HEK293 (cell line): Measurements from ENCODE around the gene TGM5.

Experiments
- CTCF ChIA-PET: fragments of 350-600 bp; formaldehyde crosslinking; extraction: SDS; loops from one replicate; lab custom pipeline; 2021; ENCODE audit warnings: antibody characterized with exemption; lab: Yijun Ruan, JAX
- POLR2A ChIA-PET: fragments of 300-600 bp; formaldehyde crosslinking; extraction: SDS; loops from one replicate; lab custom pipeline; 2020; ENCODE audit warnings: antibody characterized with exemption, inconsistent platforms; lab: Yijun Ruan, JAX
- H3K27ac ChIP-seq: fragments of 200-500 bp; sonication (Bioruptor generic); 2 replicates; pipeline ENCODE4 v1.5.1; 2014; ENCODE audit warnings: low read depth, low read length, control low read depth, inconsistent platforms; ENCODE audit errors: extremely low read depth
- H3K36me3 ChIP-seq, 2 experiments: fragments of 200-500 bp in 1 of 2; sonication (Bioruptor generic) in 1 of 2; 1 replicate in 1 of 2; 2 replicates in 1 of 2; pipeline ENCODE4 v1.5.1; 2014 to 2017; ENCODE audit warnings: inconsistent platforms in 2 of 2, low read length in 2 of 2; ENCODE audit not compliant: control insufficient read depth in 2 of 2, insufficient read depth in 1 of 2
- H3K4me1 ChIP-seq: fragments of 200-500 bp; sonication (Bioruptor generic); 2 replicates; pipeline ENCODE4 v1.5.1; 2014; ENCODE audit warnings: mild to moderate bottlenecking, low read length, inconsistent platforms; ENCODE audit not compliant: control insufficient read depth, insufficient read depth
- H3K4me3 ChIP-seq: 2 replicates; pipeline ENCODE4 v1.5.1; 2011; ENCODE audit warnings: low read depth, mild to moderate bottlenecking, control low read depth, low read length, moderate library complexity
- H3K9me3 ChIP-seq: fragments of 200-500 bp; sonication (Bioruptor generic); 2 replicates; pipeline ENCODE4 v1.5.1; 2014; ENCODE audit warnings: low read depth, low read length, inconsistent platforms; ENCODE audit not compliant: control insufficient read depth, insufficient read depth
- EGR2 ChIP-seq: fragments of 450-650 bp; formaldehyde crosslinking; IDR thresholded peaks from 2 replicates; pipeline ENCODE4 v1.5.1; 2016; ENCODE audit warnings: low read depth, missing biosample characterization, missing genetic modification characterization
- KLF9 ChIP-seq: fragments of 450-650 bp; formaldehyde crosslinking; IDR thresholded peaks from 2 replicates; pipeline ENCODE4 v1.5.1; 2016; ENCODE audit warnings: missing biosample characterization, missing genetic modification characterization, low read depth
- OSR2 ChIP-seq: fragments of 450-650 bp; formaldehyde crosslinking; IDR thresholded peaks from 2 replicates; pipeline ENCODE4 v1.5.1; 2016; ENCODE audit warnings: missing biosample characterization, missing genetic modification characterization
- ZBTB44 ChIP-seq: fragments of 450-650 bp; IDR thresholded peaks from 2 replicates; pipeline ENCODE4 v1.5.1; 2018; ENCODE audit warnings: missing biosample characterization, mild to moderate bottlenecking, missing genetic modification characterization
- ZFP41 ChIP-seq: fragments of 450-650 bp; formaldehyde crosslinking; IDR thresholded peaks from 2 replicates; pipeline ENCODE4 v1.5.1; 2016; ENCODE audit warnings: missing biosample characterization, missing genetic modification characterization, borderline replicate concordance
- ZNF114 ChIP-seq: fragments of 450-650 bp; formaldehyde crosslinking; IDR thresholded peaks from 2 replicates; pipeline ENCODE4 v1.5.0; 2017; ENCODE audit warnings: missing biosample characterization, missing genetic modification characterization
- ZNF155 ChIP-seq: fragments of 450-650 bp; formaldehyde crosslinking; IDR thresholded peaks from 2 replicates; pipeline ENCODE4 v1.5.1; 2016; ENCODE audit warnings: missing biosample characterization, missing genetic modification characterization
- ZNF169 ChIP-seq: fragments of 450-650 bp; formaldehyde crosslinking; IDR thresholded peaks from 2 replicates; pipeline ENCODE4 v1.5.1; 2016; ENCODE audit warnings: missing biosample characterization, missing genetic modification characterization
- ZNF18 ChIP-seq: fragments of 450-650 bp; formaldehyde crosslinking; IDR thresholded peaks from 2 replicates; pipeline ENCODE4 v1.5.1; 2016; ENCODE audit warnings: missing biosample characterization, missing genetic modification characterization
- ZNF2 ChIP-seq: fragments of 450-650 bp; formaldehyde crosslinking; IDR thresholded peaks from 2 replicates; pipeline ENCODE4 v1.5.1; 2016; ENCODE audit warnings: missing biosample characterization, missing genetic modification characterization
- ZNF214 ChIP-seq: fragments of 450-650 bp; formaldehyde crosslinking; IDR thresholded peaks from 2 replicates; pipeline ENCODE4 v1.5.1; 2017; ENCODE audit warnings: missing biosample characterization, mild to moderate bottlenecking, missing genetic modification characterization, borderline replicate concordance
- ZNF350 ChIP-seq: fragments of 450-650 bp; formaldehyde crosslinking; IDR thresholded peaks from 2 replicates; pipeline ENCODE4 v1.5.0; 2017; ENCODE audit warnings: missing biosample characterization, mild to moderate bottlenecking, missing genetic modification characterization
- ZNF362 ChIP-seq: fragments of 450-650 bp; formaldehyde crosslinking; IDR thresholded peaks from 2 replicates; pipeline ENCODE4 v1.5.1; 2016; ENCODE audit warnings: missing biosample characterization, missing genetic modification characterization
- ZNF37A ChIP-seq: fragments of 450-650 bp; IDR thresholded peaks from 2 replicates; pipeline ENCODE4 v1.5.1; 2018; ENCODE audit warnings: missing biosample characterization, missing genetic modification characterization
- ZNF510 ChIP-seq: fragments of 450-650 bp; formaldehyde crosslinking; IDR thresholded peaks from 2 replicates; pipeline ENCODE4 v1.5.1; 2018; ENCODE audit warnings: mild to moderate bottlenecking, missing genetic modification characterization, missing biosample characterization; ENCODE audit not compliant: insufficient replicate concordance
- ZNF560 ChIP-seq: fragments of 450-650 bp; formaldehyde crosslinking; IDR thresholded peaks from 2 replicates; pipeline ENCODE4 v1.5.1; 2017; ENCODE audit warnings: missing biosample characterization, missing genetic modification characterization, borderline replicate concordance
- ZNF561 ChIP-seq: fragments of 450-650 bp; IDR thresholded peaks from 2 replicates; pipeline ENCODE4 v1.5.1; 2018; ENCODE audit warnings: missing biosample characterization, missing genetic modification characterization, borderline replicate concordance
- ZNF571 ChIP-seq: fragments of 450-650 bp; formaldehyde crosslinking; IDR thresholded peaks from 2 replicates; pipeline ENCODE4 v1.5.0; 2017; ENCODE audit warnings: missing biosample characterization, missing genetic modification characterization
- ZNF623 ChIP-seq: fragments of 450-650 bp; formaldehyde crosslinking; IDR thresholded peaks from 2 replicates; pipeline ENCODE4 v1.5.1; 2016; ENCODE audit warnings: missing biosample characterization, missing genetic modification characterization
- ZNF626 ChIP-seq: fragments of 450-650 bp; sonication (Bioruptor Pico); formaldehyde crosslinking; IDR thresholded peaks from 2 replicates; pipeline ENCODE4 v1.5.1; 2018; ENCODE audit warnings: missing biosample characterization, missing genetic modification characterization, inconsistent platforms
- ZNF629 ChIP-seq: fragments of 450-650 bp; formaldehyde crosslinking; IDR thresholded peaks from 2 replicates; pipeline ENCODE4 v1.5.1; 2017; ENCODE audit warnings: missing biosample characterization, missing genetic modification characterization
- ZNF704 ChIP-seq: fragments of 450-650 bp; formaldehyde crosslinking; IDR thresholded peaks from 2 replicates; pipeline ENCODE4 v1.5.1; 2016; ENCODE audit warnings: missing biosample characterization, missing genetic modification characterization
- ZNF791 ChIP-seq: fragments of 450-650 bp; formaldehyde crosslinking; IDR thresholded peaks from 2 replicates; pipeline ENCODE4 v1.5.1; 2016; ENCODE audit warnings: missing biosample characterization, missing genetic modification characterization
- TF ChIP-seq, protein P1 (sequence below): fragments of 450-650 bp; formaldehyde crosslinking; IDR thresholded peaks from 2 replicates; pipeline ENCODE4 v1.5.1; 2016; ENCODE audit warnings: missing biosample characterization, missing genetic modification characterization

Gene TGM5

DNA sequence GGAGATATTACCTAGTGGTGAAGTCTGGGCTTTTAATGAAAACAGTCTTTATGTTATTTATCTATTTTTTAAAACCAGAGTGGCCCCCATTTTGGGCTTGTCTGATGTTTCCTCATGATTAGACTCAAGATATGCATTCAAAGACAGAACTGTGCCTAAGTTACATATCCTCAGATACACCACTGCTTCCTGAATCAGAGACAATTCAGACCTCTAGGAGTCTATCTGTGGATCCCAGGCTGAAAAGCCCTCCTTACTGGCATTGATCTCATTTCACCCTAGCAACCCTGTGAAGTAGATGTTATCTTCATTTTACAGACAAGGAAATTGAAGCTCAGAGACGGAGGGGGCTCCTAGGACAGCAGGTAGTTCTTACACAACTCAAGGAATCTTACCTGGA lies 16.8 kb upstream of the TGM5 start (continued):
- TF ChIP-seq ZNF2 (tag by site-specific recombination) (no peak), ZNF623 (tag by site-specific recombination) (no peak), ZFP41 (tag by site-specific recombination) (no peak), ZNF18 (tag by site-specific recombination) (no peak), ZNF791 (no peak), ZNF560 (tag by site-specific recombination) (no peak)
- TF ChIP-seq, protein P1, sequence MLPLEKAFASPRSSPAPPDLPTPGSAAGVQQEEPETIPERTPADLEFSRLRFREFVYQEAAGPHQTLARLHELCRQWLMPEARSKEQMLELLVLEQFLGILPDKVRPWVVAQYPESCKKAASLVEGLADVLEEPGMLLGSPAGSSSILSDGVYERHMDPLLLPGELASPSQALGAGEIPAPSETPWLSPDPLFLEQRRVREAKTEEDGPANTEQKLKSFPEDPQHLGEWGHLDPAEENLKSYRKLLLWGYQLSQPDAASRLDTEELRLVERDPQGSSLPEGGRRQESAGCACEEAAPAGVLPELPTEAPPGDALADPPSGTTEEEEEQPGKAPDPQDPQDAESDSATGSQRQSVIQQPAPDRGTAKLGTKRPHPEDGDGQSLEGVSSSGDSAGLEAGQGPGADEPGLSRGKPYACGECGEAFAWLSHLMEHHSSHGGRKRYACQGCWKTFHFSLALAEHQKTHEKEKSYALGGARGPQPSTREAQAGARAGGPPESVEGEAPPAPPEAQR (tag by site-specific recombination) = no peak

GRCh38 chr15:43281926-43282602 lies 15.3 kb upstream of the TGM5 start:
- CTCF ChIA-PET = interaction anchor here (1.7 kb wide), 1 partner anchor 57 kb away, joined by 4 read pairs; no protein-coding TSS in a partner anchor
- no peak overlapping the region for H3K4me3 ChIP-seq
- TF ChIP-seq KLF9 (tag by site-specific recombination) (no peak), ZBTB44 (tag by site-specific recombination) (no peak), ZNF214 (tag by site-specific recombination) (no peak)
- TF ChIP-seq, all 188 proteins: peak for 0
- Histone ChIP-seq H3K27ac (no peak overlapping the region), H3K36me3 (no peaks in the 10 kb centered on the region), H3K4me1 (no peaks in the 10 kb centered on the region), H3K9me3 (no peaks in the 10 kb centered on the region)
- POLR2A ChIA-PET = no interaction called here

DNA sequence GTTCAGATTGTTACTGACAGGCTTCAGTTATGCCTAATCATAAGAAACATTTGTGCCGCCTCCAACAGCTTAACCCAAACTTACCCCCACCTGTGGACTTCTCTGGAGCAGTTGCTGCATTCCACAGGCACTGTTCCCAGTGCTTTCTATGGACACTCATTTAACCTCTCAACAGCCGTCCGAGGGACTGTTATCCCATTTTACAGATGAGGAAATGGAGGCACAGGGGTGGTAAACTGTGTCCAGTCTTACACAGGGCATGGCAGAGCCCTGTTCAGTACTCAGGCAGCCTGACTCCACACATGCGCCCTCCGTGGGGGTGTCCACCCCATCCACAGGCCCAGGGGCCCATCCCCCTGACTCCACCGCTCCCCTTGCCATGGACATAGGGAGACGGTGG lies 14.3 kb upstream of the TGM5 start:
- CTCF ChIA-PET = interaction anchor here (0.6 kb wide), 1 partner anchor 95 kb away, joined by 3 read pairs; no protein-coding TSS in a partner anchor
- H3K9me3 ChIP-seq = no peaks in the 10 kb centered on the region
- H3K4me1 ChIP-seq = no peaks in the 10 kb centered on the region
- H3K36me3 ChIP-seq = no peaks in the 10 kb centered on the region
- POLR2A ChIA-PET = no interaction called here
- no peak overlapping the region for H3K27ac ChIP-seq
- H3K4me3 ChIP-seq = no peak overlapping the region
- TF ChIP-seq OSR2 = no peak
- no peak for TF ChIP-seq ZNF560 (tag by site-specific recombination)
- no peak for TF ChIP-seq ZNF18 (tag by site-specific recombination)
- no peak for TF ChIP-seq ZNF510
- no peak for TF ChIP-seq ZNF626 (tag by site-specific recombination)
- no peak for TF ChIP-seq ZNF169
- TF ChIP-seq ZNF571 (tag by site-specific recombination) = no peak
- TF ChIP-seq ZNF114 (tag by site-specific recombination) = no peak
- no peak for TF ChIP-seq ZNF362 (tag by site-specific recombination)
- TF ChIP-seq ZNF37A (tag by site-specific recombination) = no peak
- TF ChIP-seq ZNF350 (tag by site-specific recombination) = no peak
- no peak for TF ChIP-seq ZNF629 (tag by site-specific recombination)
- TF ChIP-seq ZNF561 (tag by site-specific recombination) = no peak
- no peak for TF ChIP-seq ZNF704 (tag by site-specific recombination)
- no peak for TF ChIP-seq ZNF155 (tag by site-specific recombination)
- no peak for TF ChIP-seq EGR2 (tag by site-specific recombination)
- no peak for TF ChIP-seq ZFP41 (tag by site-specific recombination)
